GM19025 (cell line): Measurements from ENCODE around the gene TECTA.
A peak's percentile ranks its signal among the peaks of the same experiment; 100 is the strongest.
"Not testable (repeated sequence)": the region's sequence is repeated elsewhere in the genome, so short reads cannot be mapped to it uniquely, and the experiment has no call there.

Source experiments
- ATAC-seq: cut with Tn5 transposase; IDR thresholded peaks from one replicate; pipeline ENCODE4 v1.9.1; 2021; ENCODE audit warnings: mild to moderate bottlenecking, low read depth, moderate library complexity; ENCODE audit not compliant: unreplicated experiment

The TECTA gene

GRCh38 chr11:121226415-121227263 is 125.6 kb downstream of the TECTA start:
- ATAC-seq = no peak

- no peak for ATAC-seq
Measured at GRCh38 chr11:121228851-121229250, 127.8 kb downstream of the TECTA start.

- no peak for ATAC-seq
Measured at GRCh38 chr11:121229495-121230215, 128.6 kb downstream of the TECTA start.

- ATAC-seq = no peak
Measured at GRCh38 chr11:121231576-121232278, 130.7 kb downstream of the TECTA start.

- no peak for ATAC-seq
Measured at GRCh38 chr11:121235057-121235456, 134.0 kb downstream of the TECTA start.

GRCh38 chr11:121236115-121237001 is 135.3 kb downstream of the TECTA start:
- peak; percentile 60 for ATAC-seq

GRCh38 chr11:121237247-121237646 is 136.2 kb downstream of the TECTA start:
- ATAC-seq = not testable (repeated sequence)

- ATAC-seq = no peak
Measured at GRCh38 chr11:121237686-121238658, 136.9 kb downstream of the TECTA start.

- ATAC-seq = no peak
Measured at GRCh38 chr11:121238956-121239355, 137.9 kb downstream of the TECTA start.

GRCh38 chr11:121240001-121240400 is 139.0 kb downstream of the TECTA start:
- not testable (repeated sequence) for ATAC-seq

- ATAC-seq = no peak
Measured at GRCh38 chr11:121240650-121241303, 139.7 kb downstream of the TECTA start.
